Fibroblast of the aortic adventitia (primary cell): ENCODE results near the gene BABAM2. TPM values are rescaled to one million over a fixed set of nuclear protein-coding genes. Genes with fewer than 3 reads are reported as not detected.
A peak's percentile ranks its signal among the peaks of the same experiment; 100 is the strongest.

Experiments used
- DNase-seq: peaks from one replicate; pipeline ENCODE4 v3.0.0-alpha.2; 2010; ENCODE audit warnings: low read depth
- H3K4me3 ChIP-seq: 2 replicates; pipeline ENCODE4 v1.5.1; 2011; ENCODE audit warnings: low read depth, mild to moderate bottlenecking, control low read depth, low read length, moderate library complexity
- total RNA-seq: library from RNA; depleted of rRNA; stranded (reverse); fragments of >200 nt; gene quantifications from 2 replicates; pipeline ENCODE4 v1.2.3, GENCODE V29; 2012; ENCODE audit warnings: low replicate concordance
- TF ChIP-seq, protein P1 (sequence below): IDR thresholded peaks from 2 replicates; pipeline ENCODE4 v1.5.1; 2011; ENCODE audit warnings: mild to moderate bottlenecking, low read length, control low read depth, inconsistent platforms; ENCODE audit not compliant: insufficient read depth

Gene BABAM2
- total RNA-seq, 1 donor: 45.3 TPM

DNA sequence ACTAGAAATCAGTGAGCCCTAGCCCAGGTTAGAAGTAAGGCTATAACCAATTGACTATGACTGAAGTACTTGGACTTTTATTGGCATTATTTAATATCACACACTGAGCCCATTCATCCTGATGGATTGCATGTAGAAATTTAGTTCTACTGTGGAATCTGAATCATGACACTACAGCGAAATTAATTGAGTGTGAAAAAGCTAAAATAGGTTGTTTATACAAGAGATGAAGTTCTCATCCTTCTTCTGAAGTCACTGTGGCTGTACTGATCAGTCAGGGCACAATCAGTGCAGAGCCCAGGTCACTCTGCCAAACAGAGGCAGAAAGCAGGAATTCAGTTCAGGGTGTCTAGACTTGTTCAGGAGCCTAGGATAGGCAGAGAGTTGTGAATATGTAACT, 158.9 kb downstream of the BABAM2 start:
- DNase-seq: no peak
- TF ChIP-seq, protein P1, sequence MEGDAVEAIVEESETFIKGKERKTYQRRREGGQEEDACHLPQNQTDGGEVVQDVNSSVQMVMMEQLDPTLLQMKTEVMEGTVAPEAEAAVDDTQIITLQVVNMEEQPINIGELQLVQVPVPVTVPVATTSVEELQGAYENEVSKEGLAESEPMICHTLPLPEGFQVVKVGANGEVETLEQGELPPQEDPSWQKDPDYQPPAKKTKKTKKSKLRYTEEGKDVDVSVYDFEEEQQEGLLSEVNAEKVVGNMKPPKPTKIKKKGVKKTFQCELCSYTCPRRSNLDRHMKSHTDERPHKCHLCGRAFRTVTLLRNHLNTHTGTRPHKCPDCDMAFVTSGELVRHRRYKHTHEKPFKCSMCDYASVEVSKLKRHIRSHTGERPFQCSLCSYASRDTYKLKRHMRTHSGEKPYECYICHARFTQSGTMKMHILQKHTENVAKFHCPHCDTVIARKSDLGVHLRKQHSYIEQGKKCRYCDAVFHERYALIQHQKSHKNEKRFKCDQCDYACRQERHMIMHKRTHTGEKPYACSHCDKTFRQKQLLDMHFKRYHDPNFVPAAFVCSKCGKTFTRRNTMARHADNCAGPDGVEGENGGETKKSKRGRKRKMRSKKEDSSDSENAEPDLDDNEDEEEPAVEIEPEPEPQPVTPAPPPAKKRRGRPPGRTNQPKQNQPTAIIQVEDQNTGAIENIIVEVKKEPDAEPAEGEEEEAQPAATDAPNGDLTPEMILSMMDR: no peak

DNA sequence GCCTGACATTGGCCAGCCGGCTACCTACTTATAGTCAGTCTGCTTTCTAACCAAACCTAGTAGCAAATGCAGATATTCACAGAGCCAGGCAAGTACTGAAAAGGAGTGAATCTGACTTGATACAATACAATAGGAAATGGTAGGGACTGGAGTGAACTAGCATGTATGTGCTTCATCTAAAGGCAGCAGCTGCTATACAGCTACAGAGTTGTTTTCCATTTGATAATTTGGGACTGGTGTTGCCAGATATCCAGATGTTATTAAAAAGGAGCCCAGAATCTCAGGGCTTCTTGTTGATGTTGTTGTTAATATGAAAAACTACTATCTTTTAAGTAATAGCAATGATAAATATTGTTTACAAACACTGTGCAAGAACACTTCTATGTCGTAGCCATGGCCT, 159.4 kb downstream of the BABAM2 start:
- no peak for DNase-seq
- TF ChIP-seq, protein P1: no peak
- H3K4me3 ChIP-seq: no peak overlapping the region

More for the DNA sequence above, 158.9 kb downstream of the BABAM2 start:
- H3K4me3 ChIP-seq: no peak overlapping the region

DNA sequence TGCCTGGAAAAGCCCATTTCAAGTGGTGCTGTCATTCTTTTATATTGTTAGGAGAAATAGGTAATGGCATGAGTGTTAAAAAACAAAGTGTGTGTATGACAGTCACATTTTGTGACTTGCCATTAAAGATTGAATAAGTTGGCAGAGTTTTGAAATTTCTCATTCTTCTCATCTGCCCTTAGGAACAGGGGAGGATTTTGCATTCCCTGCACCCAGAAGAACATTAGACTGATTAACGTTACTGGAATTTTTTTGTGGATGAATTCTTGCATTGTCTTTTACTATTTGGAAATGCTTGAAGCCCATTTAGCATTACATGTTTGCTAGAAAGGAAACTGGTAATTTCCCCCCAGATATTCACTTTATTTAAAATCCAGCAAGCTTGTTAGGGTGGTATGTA, 162.2 kb downstream of the BABAM2 start:
- peak; percentile 37 for DNase-seq
- H3K4me3 ChIP-seq: no peak overlapping the region
- TF ChIP-seq, protein P1: no peak

DNA sequence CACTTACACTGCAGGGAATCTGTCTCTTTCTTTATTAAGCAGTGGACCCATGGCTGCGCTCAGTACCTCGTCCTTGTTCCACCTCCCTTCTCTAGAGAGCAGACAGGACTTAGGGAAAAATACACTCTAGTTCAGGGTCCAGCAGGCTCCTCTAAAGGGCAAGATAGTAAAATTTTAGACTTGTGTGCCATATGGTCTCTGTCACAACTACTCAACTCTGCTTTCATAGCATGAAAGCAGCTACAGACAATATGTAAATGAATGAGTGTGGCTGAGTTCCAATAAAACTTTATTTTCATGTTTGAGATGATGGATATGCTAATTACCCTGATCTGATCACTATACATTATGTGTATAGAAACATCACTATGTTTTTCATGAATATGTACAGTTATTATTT, 163.1 kb downstream of the BABAM2 start:
- no peak overlapping the region for H3K4me3 ChIP-seq
- DNase-seq: no peak
- TF ChIP-seq, protein P1: no peak

DNA sequence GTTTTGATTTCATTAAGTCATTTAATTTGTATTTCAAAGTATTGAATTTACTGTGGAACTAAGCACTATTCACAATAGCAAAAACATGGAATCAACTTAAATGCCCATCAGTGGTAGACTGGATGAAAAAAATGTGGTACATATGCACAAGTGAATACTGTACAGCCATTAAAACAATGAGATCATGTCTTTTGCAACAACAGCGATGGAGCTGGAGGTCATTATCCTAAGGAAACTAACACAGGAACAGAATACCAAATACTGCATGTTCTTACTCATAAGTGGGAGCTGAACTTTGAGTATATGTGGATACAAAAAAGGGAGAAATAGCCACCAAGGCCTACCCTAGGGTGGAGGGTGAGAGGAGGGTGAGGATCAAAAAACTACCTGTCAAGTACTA, 164.4 kb downstream of the BABAM2 start:
- TF ChIP-seq, protein P1: no peak
- no peak for DNase-seq
- H3K4me3 ChIP-seq: no peak overlapping the region

DNA sequence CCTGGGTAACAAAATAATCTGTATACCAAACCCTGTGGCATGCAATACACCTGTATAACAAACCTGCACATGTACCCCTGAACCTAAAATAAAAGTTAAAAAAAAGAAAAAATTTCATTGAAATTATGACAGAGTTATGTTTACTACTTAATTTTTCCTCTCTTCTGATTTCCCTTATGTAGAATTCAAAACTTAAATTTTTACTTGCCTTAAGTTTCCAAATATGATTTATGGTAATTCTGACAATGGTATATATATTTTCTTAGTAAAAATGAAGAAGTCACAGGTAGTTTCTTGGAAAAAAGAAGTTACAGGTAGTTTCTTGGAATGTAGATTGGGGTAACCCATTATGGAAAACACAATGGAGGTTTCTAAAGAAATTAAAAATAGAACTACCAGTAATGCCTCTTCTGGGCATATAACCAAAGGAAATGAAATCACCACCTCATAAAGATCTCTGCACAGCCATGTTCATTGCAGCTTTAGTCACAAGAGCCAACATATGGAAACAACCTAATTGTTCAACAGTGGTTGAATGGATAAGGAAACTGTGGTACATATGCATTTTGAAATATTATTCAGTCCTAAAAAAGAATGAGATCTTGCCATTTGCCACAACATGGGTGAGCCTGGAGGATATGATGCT, 164.9 kb downstream of the BABAM2 start:
- DNase-seq: peak; percentile 30
- TF ChIP-seq, protein P1: no peak

DNA sequence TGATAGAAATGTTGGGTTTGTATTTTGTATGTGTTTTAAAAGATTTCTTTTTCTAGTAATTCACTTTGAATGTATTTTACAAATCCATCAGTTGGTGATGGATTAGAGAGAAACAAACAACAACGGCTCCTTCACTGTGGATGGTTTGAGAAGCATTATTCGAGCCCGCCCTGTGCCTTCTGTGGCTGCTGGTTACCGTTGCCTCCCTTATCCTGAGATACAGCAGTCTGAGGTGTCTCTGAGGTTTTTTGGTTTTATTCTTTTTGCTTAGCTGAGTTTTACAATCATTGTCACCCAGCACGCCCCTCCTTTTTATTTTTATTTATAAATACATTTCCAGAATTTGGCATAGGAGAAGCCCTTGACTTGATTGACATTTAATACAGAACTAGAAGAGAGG, 168.3 kb downstream of the BABAM2 start:
- H3K4me3 ChIP-seq: no peak overlapping the region
- no peak for DNase-seq
- TF ChIP-seq, protein P1: no peak

More for the DNA sequence above, 164.9 kb downstream of the BABAM2 start:
- H3K4me3 ChIP-seq: no peak overlapping the region
